Activated T-helper 1 cell treated with Interleukin-2 at 50 U/mL for 16 hours (primary cell): Measurements from ENCODE around the gene IL17B.
"Not testable (repeated sequence)": the region's sequence is repeated elsewhere in the genome, so short reads cannot be mapped to it uniquely, and the experiment has no call there.

Experiments used
- DNase-seq: peaks from one replicate; pipeline ENCODE4 v3.0.0-alpha.2; 2020; ENCODE audit warnings: low read depth

The IL17B gene

DNA sequence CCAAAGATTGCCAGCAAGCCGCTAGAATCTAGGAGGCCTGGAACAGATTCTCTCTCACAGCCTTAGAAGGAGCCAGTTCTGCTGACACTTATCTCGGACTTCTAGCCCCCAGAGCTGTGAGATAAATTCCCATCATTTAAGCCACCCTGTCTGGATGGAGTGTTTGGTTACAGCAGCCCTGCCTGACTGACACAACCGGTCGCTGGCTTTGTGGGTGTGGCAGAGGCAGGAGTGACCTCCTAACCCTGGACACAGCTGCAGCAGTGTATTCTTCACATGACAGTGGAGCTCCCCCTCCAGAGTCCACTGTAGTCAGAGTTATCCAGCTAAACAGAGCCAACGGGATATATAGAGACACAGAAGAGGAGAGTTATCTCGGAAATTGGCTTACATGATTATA lies 21.2 kb upstream of the IL17B start:
- DNase-seq: no peak

DNA sequence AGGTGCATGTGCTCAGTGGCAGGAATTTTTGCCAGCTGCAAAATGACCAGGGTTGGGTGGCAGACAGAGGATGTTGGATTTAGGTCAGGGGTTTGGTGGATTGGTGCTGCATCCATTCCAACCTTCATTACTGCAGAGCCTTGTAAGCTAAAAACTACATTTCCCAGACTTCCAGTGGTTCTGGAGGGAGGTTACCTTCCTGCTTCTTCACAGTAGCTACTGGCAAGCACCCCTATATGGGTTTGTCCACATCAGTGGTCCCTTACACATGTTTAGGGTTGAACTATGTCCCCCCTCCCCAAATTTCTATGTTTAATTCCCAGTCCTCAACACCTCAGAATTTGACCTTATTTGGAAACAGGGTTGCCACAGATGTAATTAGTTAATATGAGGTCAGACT lies 20.7 kb upstream of the IL17B start:
- no peak for DNase-seq

DNA sequence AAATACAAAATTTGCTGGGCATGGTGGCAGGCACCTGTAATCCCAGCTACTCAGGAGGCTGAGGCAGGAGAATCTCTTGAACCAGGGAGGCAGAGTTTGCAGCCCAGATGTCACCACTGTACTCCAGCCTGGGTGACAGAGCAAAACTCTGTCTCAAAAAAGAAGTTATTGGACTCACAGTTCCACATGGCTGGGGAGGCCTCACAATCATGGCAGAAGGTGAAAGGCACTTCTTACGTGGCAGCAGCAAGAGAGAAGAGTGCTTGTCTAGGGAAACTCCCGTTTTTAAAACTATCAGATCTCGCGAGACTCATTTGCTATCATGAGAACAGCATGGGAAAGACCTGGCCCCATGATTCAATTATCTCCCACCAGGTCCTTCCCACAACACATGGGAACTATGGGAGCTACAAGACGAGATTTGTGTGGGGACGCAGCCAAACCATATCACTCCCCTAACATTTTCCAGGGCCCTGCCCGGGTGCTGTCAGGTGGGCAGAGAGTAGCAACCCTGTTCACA lies 19.7 kb upstream of the IL17B start:
- not testable (repeated sequence) for DNase-seq

DNA sequence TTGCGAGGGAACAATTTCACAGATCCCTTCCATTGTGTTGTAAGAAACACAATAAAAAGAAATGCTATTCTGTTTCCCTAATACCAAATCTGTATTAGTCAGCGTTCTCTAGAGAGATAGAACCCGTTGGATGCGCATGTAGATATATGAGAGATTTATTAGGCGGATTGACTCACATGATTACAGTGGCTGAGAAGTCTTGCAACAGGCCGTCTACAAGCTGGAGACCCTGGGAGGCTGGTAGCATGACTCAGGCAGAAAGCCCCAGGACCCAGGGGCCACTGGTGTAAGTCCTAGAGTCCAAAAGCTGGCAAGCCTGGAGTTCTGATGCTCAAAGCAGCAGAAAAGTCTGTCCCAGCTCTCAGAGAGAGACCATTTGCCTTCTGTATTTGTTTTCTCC lies 18.4 kb upstream of the IL17B start:
- no peak for DNase-seq

DNA sequence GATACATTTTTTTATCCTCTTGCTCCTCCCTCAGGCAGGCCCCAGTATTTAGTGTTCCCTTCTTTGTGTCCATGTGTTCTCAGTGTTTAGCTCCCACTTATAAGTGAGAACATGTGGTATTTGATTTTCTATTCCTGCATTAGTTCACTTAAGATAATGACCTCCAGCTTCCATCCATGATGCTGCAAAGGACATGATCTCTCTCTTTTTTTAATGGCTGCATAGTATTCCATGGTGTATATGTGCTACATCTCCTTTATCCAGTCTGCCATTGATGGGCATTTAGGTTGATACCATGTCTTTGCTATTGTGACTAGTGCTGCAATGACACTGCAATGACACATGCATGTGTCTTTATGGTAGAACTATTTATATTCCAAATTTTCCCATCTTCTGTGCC lies 15.9 kb upstream of the IL17B start:
- not testable (repeated sequence) for DNase-seq

DNA sequence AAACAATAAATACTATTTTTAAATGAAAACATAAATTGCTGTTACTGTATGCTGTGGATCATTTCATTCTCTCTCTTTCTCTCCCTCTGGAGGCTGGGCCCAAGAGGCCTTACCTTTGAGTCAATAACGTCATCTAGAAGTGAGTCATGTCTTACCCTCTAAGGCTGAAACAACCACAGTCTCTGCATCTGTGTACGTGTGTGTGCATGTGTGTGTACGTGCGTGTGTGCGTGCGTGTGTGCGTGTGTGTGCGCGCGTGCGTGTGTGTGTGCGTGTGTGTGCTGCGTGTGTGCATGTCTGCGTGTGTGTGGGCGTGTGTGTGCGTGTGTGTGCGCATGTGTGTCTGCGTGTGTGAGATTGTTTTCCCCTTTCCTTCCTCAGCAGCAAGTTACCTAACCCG lies 13.6 kb upstream of the IL17B start:
- no peak for DNase-seq

DNA sequence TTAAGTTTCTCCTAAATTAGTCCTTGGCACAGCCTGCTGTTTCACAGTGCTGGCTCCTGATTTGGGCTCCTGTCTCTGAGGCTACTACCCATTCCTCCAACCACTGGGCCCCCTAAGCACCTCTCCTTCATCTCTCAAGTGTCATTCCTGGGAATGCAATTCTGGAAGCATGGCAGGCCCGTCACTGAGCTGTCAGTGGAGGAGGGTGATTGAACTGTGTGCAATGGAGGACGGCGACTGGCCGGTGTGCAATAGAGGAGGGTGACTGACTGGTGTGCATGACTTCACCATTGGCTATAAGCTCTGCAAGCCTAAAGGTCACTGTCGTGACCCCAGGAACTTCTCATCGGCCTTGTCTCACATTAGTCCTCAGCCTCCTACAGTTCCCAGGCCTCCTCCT lies 12.4 kb upstream of the IL17B start:
- no peak for DNase-seq

DNA sequence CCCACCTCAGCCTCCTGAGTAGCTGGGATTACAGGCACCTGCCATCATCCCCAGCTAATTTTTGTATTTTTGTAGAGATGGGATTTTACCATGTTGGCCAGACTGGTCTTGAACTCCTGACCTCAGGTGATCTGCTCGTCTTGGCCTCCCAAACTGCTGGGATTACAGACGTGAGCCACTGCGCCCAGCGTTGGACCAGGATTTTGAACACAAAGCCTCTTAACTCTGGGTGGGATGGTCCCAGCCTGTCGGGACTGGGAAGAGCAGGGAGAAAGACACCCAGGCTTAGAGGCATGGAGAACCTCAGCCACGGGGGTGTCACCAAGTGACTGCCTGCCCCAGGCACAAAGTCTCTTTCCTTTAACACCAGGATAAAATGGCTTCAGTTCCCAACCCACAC lies 12.0 kb upstream of the IL17B start:
- DNase-seq: not testable (repeated sequence)

DNA sequence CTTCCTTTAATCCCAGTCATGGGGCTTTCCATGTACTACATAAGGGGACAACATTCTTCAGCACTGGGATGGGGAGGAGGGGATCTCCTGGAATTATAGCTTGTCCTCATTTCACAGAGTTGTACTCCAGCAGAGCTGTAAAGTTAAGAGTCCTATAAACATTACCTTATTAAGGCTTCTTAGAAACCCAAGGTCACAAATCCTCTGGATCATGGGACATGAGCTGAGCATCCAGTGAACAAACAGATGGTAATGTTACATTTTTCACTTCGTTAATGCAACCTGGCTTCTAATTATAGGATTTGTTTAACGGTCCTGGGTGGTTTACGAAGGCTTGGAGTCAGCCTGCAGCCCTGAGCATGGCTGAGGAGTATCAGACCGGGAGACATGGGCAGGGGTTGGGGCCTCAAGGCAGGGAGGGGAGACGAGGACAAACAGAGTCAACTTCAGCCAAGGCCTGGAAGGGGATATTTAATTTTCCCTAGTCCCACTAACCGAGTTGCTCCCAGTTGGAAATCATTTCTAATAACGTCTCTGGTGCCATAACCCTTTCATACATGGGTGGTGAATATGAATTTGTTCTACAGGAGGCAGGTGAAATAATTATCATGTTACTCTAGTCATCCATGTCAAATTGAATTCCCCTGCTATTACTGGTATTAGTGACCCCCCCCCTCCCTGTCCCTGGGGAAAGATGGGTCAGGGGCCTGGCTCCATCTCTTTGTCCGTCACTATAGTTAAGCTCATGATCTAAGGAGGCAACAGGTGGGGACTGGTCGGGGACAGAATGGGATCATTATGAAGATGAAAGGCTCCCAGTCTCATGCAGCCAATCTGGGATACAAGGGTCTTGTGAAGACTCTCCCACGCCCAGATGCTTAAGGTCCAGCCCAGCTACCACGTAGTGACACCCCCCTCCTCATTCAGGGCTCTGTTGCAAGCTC lies 10.7 kb upstream of the IL17B start:
- DNase-seq: no peak

DNA sequence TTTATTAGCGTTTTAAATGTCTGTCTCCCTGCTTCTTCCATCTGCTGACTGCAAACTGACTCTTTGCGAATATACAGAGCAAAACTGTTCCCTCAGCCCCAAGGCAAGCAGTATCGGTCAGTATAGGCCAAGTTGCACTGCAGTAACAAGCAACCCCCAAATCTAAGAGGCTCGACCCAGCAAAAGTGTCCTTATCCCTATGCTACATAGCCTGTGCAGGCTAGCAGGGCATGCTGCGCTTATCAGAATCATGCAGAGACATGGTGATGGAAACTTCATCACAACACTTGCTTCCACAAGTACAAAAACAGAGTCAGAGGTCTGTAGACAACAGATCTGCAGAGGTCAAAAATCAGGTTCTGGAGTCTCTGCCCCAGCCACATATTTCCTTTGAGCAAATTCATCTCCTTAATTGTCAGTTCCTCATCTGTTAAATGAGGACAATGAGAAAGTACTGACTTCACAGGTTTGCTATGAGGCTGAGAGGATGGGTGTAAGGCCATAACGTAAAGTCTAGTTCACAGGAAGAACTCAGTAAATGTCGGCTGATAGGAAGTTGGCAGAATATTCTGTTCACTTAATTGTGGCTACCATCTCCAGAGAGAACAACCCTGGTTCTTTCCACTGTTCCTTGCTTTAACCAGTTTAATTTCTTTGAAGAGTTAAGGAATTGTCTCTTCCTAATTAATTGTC lies 9.6 kb upstream of the IL17B start:
- DNase-seq: no peak

DNA sequence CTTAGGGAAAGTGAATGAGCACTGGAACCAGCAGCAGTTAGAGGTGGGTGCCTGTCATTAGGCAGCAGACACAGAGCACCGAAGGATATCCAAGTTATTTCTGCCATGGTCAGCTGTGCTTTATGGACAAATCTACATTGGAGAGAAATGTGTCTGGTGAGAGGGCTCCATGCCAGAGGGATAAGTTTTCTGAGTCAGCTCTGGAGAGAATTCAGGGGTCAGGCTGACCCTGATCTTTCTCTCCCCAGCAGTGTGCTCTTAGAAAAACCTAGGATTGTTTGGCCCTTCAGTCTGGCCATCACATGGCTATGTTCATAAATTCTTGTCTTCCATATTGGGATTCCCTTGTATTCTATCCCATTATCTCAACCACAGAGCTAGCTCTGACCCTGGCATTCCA lies 8.9 kb upstream of the IL17B start:
- DNase-seq: no peak

DNA sequence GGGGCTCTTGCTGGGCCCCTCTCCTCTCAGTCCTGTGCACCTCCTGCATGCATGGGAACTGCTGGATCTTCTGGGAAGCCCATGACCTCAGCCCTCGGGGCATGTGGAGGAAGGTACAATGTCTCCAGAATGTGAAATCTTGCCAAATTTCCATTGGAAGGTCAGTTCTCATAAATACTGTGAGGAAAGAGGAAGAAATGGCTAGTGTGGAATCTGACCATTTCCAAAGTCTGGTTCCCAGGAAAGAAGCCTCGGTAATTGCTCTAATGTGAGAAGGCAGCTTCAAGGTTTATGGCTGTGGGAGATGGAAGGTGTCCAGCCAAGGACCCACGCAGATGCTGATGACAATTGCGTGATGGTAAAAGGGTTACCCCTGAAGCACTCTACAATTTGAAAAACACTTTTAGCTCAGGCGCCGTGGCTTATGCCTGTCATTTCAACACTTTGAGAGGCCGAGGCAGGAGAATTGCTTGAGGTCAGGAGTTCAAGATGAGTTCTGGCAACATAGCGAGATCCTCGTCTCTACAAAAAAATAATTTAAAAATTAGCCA lies 8.1 kb upstream of the IL17B start:
- no peak for DNase-seq

DNA sequence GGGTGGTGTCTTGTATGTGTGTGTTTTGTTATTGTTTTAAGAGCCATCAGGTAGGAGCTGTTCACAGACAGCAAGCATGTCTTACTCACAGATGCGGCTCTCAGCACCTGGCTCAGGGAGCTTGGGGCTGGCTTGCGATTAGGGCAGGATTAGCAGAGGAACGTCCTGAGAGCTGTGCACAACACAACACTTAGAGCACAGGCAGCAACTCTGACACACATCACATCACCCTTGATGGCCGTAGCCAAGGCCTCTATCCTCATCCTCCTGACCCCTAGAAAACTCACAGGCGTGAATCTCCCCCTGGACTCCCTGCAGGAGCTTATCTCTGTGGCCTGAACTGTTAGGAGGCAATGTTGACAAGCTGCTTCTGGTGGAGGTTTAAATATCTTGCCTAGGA lies 7.1 kb upstream of the IL17B start:
- DNase-seq: no peak

DNA sequence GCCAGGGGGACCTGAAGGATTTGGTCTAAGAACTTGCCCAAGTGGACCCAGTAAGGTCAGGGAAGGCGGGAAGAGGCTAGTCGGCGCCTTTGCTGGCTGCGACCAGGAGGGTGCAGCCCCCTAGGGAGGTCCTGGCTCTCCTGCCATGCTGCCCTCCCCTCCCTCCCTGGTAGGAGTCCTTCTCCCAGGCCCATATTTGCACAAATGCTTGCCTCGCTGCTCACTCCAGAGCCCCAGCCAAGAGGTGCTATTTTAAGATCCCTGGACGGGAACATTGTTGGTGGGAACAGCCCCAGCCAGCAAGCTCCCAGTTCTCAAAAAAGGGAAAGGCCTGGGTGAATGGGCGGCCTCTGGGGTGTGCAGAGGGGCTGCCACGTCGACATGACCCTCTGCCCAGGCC lies 4.3 kb upstream of the IL17B start:
- DNase-seq: no peak

DNA sequence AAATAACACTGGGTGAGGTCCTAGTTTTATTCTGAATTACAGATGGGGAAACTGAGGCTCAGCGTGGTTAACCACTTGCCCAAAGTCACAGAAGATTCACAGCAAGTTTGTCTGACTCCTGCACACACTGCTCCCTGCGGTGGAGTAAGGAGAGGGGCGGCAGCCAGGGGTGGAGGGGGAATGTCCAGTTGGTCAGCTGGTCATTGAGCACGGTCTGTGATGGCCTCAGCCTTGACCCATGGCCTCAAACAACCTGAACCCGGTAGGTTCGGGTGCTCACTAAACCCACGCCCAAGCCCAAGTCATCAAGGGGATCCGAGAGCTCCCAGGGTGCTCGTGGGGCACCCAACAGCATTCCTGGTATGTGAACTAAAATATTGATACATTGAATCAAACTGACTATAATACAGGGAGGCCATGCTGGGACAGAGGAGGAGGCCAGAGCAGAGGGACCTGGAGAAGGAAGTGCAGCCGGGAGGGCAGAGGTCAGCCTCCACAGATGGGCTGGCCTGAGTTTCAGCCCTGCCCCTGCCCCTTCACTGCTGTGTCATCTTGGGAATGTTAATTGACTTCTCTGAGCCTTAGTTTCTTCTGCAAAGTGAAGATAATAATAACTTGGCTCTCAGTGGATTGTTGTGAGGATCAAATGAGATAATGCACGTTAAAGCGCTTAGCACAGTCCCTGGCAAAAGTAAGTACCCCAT lies 3.6 kb upstream of the IL17B start:
- DNase-seq: no peak

DNA sequence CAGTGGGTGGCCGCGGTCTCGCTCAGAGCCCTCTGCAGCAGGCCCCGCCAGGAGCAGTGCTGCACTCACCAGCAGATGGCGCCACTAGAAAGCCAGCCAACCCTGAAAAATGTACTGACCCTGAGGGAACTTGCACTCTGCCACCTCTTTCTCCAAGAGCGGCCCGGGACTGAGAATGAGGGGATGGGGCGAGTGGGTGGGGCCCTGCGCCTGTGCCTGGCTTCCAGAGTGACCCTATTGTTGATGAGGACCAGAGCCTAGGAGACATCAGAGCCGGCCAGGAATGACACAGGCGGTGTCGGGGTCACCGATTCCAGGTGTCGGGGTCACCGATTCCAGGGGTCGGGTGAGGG lies 2.9 kb upstream of the IL17B start:
- peak; percentile 49 for DNase-seq

DNA sequence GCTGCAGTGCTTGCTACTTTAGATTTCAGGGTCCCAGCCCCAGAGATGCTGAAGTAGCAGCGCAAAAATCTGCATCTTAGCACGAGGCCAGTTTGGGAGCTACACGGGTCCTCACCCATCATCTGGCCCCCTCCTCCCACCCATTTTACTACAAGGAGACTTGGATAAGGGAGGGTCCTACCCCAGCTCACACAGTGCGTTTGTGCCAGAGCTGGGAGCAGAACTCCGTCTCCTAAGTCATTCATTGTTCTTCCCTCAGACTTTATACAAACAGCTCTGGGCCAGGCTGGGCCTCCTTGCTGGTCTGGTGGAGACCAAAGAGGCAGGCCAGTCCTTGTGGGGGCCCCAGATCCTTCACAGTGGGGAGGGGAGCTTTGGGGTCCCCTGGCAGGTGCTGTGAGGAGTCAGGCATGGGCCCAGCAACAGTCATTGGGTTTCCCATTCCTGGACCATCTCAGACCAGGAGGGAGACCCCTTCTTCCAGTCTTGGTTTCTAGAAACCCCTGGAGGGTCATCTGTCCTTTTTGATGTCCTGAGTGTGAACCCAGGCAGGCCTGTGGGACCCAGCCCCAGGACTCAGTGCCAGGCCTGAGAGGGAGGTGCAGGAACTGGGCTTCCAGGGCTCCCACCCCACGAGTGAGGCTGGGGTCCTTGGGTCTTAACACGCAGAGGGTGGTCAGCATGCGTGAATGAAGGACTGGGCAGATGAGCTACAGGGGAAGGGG lies 2.3 kb upstream of the IL17B start:
- no peak for DNase-seq

DNA sequence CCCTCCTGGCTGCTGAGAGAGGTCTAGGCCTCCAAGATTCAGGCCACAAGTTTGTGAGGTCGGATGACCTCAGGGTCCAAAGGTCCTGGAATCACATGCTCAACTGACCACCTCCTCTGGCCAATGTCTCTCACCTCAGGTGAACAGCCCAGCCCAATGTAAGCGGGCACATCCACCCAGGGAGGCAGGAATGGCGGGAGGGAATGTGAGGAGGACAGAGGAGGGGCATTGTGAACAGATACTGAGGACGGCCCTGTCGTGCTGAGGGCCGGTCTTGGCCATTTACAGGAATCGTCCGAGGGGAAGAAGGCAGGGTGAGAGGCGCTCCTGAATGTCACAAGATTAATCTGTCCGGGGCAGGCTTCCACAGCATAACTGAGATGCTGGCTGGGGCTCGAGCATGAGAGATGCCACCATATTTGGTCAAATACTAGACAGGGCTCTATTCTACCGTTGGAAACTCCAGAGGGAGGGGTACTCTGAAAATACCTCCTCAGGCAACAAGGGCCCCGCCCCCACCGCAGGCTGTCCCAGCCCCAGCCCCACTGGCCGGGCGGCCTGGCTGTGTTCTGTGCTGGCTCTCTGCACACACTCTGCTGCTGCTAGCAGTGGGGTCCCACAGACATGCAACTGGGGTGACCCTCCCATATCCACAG lies 1.5 kb upstream of the IL17B start:
- DNase-seq: no peak

DNA sequence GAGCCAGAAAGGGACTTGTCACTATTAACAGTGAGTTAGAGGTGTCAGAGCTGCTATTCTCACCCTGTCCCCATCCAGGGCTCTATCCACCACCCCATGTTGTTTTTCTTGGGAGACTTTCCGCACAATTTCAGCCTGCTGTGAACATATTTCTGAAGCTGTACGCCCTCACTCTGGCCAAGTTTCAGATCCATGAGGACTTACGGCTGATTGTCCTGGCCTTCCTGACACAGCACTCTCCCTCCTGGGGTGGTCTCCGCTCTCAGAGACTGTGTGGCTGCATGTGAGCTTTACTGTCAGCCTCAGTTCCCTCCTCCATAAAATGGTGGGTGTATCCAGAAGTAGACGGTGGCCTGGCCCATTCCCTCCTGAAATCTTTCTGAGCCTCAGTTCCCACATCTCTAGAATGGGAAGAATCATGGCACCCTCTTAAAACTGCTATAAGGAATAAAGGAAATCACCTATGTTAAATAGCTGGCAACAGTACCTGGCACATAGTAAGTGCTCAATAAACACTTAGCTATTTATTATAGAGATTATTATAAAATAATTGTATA lies 804 bp upstream of the IL17B start:
- no peak for DNase-seq

DNA sequence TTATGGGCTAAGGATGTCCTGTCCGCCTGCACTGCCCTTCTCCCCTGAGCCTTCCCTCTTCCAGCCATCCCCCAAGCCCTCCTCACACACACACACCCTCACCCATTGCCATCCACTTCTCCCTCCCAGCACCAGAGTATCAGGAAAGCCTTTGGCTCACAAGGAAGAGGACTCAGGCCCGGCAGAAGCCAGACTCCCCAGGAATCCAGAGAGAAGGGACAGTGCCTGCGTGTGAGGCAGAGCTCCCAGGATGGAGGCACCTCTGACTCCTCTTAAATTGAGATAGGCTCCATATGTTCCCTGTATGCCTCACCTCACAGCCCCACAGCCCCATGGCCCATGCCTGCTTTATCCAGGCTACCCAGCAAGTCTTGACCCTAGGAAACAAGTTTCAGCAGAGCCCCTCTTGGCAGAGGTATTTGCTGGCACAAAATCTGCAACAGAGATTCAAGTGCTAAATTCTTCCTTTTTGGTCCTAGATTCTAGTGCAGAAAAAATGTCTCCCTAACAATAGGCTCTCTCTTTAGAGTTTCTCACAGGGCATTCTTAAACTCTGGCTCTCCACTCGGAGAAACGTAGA lies 761 bp downstream of the IL17B start:
- DNase-seq: no peak
